GM23338 (cell line): ENCODE measurements around the gene STK39. TPM values are rescaled to one million over a fixed set of nuclear protein-coding genes. Genes with fewer than 3 reads are reported as not detected.

Source experiments
- ATAC-seq: fragments of 200-7000 bp; cut with Tn5 transposase; 3 replicates; pipeline ENCODE4 v1.9.1; 2020
- DNase-seq: peaks from one replicate; pipeline ENCODE4 v3.0.0-alpha.2; 2015; ENCODE audit warnings: low spot score
- H2AFZ ChIP-seq: fragments of 200-600 bp; sonication (generic); 2 replicates; pipeline ENCODE4 v1.8.0; 2016; ENCODE audit warnings: antibody characterized with exemption, mild to moderate bottlenecking, moderate library complexity
- H3F3A ChIP-seq: fragments of 200-600 bp; sonication (generic); replicated peaks from 2 replicates; pipeline ENCODE4 v1.8.0; 2017; ENCODE audit warnings: antibody characterized with exemption, mixed run types, low read depth
- H3K27ac ChIP-seq: fragments of 200-600 bp; sonication (generic); 2 replicates; pipeline ENCODE4 v1.6.1; 2016; ENCODE audit warnings: low read depth
- H3K27me3 ChIP-seq: fragments of 200-600 bp; sonication (generic); 2 replicates; pipeline ENCODE4 v1.8.0; 2016; ENCODE audit warnings: mild to moderate bottlenecking, mixed run types, moderate library complexity; ENCODE audit not compliant: insufficient read depth
- H3K36me3 ChIP-seq: fragments of 200-600 bp; sonication (generic); 2 replicates; pipeline ENCODE4 v1.8.0; 2016; ENCODE audit warnings: mild to moderate bottlenecking; ENCODE audit not compliant: insufficient read depth
- H3K4me1 ChIP-seq: fragments of 200-600 bp; sonication (generic); 2 replicates; pipeline ENCODE4 v1.8.0; 2016; ENCODE audit warnings: mild to moderate bottlenecking, moderate library complexity; ENCODE audit not compliant: insufficient read depth
- H3K4me2 ChIP-seq: fragments of 200-600 bp; sonication (generic); 2 replicates; pipeline ENCODE4 v1.7.1; 2017; ENCODE audit warnings: mixed run types
- H3K4me3 ChIP-seq: fragments of 200-600 bp; sonication (generic); 2 replicates; pipeline ENCODE4 v1.6.1; 2016; ENCODE audit warnings: mixed run types
- H3K79me2 ChIP-seq: fragments of 200-600 bp; sonication (generic); replicated peaks from 2 replicates; pipeline ENCODE4 v1.8.0; 2017; ENCODE audit warnings: mild to moderate bottlenecking; ENCODE audit not compliant: insufficient read depth
- H3K9me2 ChIP-seq: fragments of 200-600 bp; sonication (generic); 2 replicates; pipeline ENCODE4 v1.8.0; 2017; ENCODE audit not compliant: insufficient read depth
- H4K20me1 ChIP-seq: fragments of 200-600 bp; sonication (generic); replicated peaks from 2 replicates; pipeline ENCODE4 v1.8.0; 2017; ENCODE audit warnings: mild to moderate bottlenecking; ENCODE audit not compliant: insufficient read depth
- H3K27ac Mint-ChIP-seq: 2 replicates; pipeline ENCODE4 v1.8.0; 2020; ENCODE audit warnings: inconsistent platforms, mild to moderate bottlenecking, moderate library complexity, mixed read lengths
- H3K27me3 Mint-ChIP-seq: 3 replicates; pipeline ENCODE4 v1.8.0; 2022; ENCODE audit warnings: low read depth, mild to moderate bottlenecking, moderate library complexity, mixed read lengths, inconsistent platforms; ENCODE audit not compliant: insufficient read depth, poor library complexity
- H3K36me3 Mint-ChIP-seq: 3 replicates; pipeline ENCODE4 v1.8.0; 2021; ENCODE audit warnings: low read depth, mild to moderate bottlenecking, inconsistent platforms, moderate library complexity, mixed read lengths
- H3K4me1 Mint-ChIP-seq: 3 replicates; pipeline ENCODE4 v1.8.0; 2020; ENCODE audit warnings: mild to moderate bottlenecking, inconsistent platforms, mixed read lengths
- H3K4me3 Mint-ChIP-seq: 3 replicates; pipeline ENCODE4 v1.8.0; 2021; ENCODE audit warnings: moderate library complexity, mild to moderate bottlenecking, inconsistent platforms, mixed read lengths
- H3K9me3 Mint-ChIP-seq: 3 replicates; pipeline ENCODE4 v1.8.0; 2020; ENCODE audit warnings: moderate library complexity, mild to moderate bottlenecking, inconsistent platforms, mixed read lengths
- EZH2 ChIP-seq: fragments of 200-600 bp; sonication (generic); IDR thresholded peaks from one replicate; pipeline ENCODE4 v1.8.0; 2017; ENCODE audit warnings: antibody characterized with exemption, mild to moderate bottlenecking, low read depth; ENCODE audit not compliant: unreplicated experiment
- EZH2phosphoT487 ChIP-seq: fragments of 200-600 bp; sonication (generic); IDR thresholded peaks from one replicate; pipeline ENCODE4 v1.8.1; 2018; ENCODE audit warnings: antibody characterized with exemption; ENCODE audit not compliant: unreplicated experiment
- JUNB ChIP-seq: IDR thresholded peaks from one replicate; pipeline ENCODE4 v1.6.1; 2016; ENCODE audit warnings: antibody characterized with exemption; ENCODE audit not compliant: unreplicated experiment
- NANOG ChIP-seq: IDR thresholded peaks from 2 replicates; pipeline ENCODE4 v1.6.1; 2016; ENCODE audit warnings: antibody characterized with exemption, borderline replicate concordance
- POLR2AphosphoS5 ChIP-seq: IDR thresholded peaks from 2 replicates; pipeline ENCODE4 v1.6.1; 2016; ENCODE audit warnings: antibody characterized with exemption, low read depth
- ZNF331 ChIP-seq: fragments of 250-450 bp; sonication (Bioruptor Pico); IDR thresholded peaks from 2 replicates; pipeline ENCODE4 v1.5.0; 2020; ENCODE audit warnings: low read depth, mild to moderate bottlenecking, moderate library complexity
- polyA plus RNA-seq: library from polyadenylated mRNA; unstranded; fragments of >200 nt; fragmentation: Nextera tagmentation; extraction: Ambion mirVana; gene quantifications from 2 replicates; pipeline ENCODE4 v1.2.1, GENCODE V29; 2016
- total RNA-seq: library from RNA; depleted of rRNA; stranded (reverse); fragments of >200 nt; shearing (Covaris generic); gene quantifications from 2 replicates; pipeline ENCODE4 v1.2.3, GENCODE V29; 2014
- TF ChIP-seq, protein P1 (sequence below): IDR thresholded peaks from one replicate; pipeline ENCODE4 v1.6.1; 2018; ENCODE audit warnings: antibody characterized with exemption; ENCODE audit not compliant: unreplicated experiment
- TF ChIP-seq, protein P2 (sequence below): fragments of 250-450 bp; sonication (Bioruptor Pico); IDR thresholded peaks from 2 replicates; pipeline ENCODE4 v1.5.0; 2020; ENCODE audit warnings: mild to moderate bottlenecking, moderate library complexity

Gene STK39
- total and polyA plus RNA-seq, 2 experiments from 2014 or later = 9.5 to 16.9 TPM

DNA sequence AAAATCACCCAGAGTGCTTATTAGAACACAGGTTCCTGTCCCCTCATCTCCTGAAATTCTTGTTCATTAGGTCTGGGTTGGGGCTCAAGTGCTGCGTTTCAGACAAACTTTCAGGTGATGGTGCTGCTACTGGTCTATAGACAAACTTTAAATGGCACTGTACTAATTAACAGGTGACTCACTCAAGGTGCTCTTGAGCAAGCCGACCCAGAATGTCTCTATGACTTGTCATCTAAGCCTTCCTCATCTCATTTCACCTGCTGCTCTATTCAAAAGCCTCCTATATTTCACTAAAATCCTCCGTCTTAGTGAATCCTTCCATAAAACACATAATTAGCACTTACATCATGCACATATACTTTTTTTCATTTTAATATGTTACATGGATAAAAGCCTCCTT lies 29.9 kb upstream of the STK39 start:
- H3K27ac Mint-ChIP-seq = no peak overlapping the region
- no peak overlapping the region for H3K4me3 Mint-ChIP-seq
- Histone ChIP-seq H3K27ac (no peak overlapping the region), H3K79me2 (no peaks in the 10 kb centered on the region), H3K4me3 (no peak overlapping the region), H3K27me3 (no peaks in the 10 kb centered on the region), H3K9me2 (no peaks in the 10 kb centered on the region), H3K36me3 (no peaks in the 10 kb centered on the region), H3K4me2 (no peak overlapping the region), H3F3A (no peaks in the 10 kb centered on the region), H2AFZ (no peak overlapping the region), H3K4me1 (no peaks in the 10 kb centered on the region), H4K20me1 (no peaks in the 10 kb centered on the region)
- no peak for ATAC-seq
- DNase-seq = no peak
- no peaks in the 10 kb centered on the region for H3K36me3 Mint-ChIP-seq
- TF ChIP-seq JUNB (no peak), NANOG (no peak), POLR2AphosphoS5 (no peak), EZH2phosphoT487 (no peak), ZNF331 (CRISPR knock-in tag) (no peak)
- TF ChIP-seq, protein P1, sequence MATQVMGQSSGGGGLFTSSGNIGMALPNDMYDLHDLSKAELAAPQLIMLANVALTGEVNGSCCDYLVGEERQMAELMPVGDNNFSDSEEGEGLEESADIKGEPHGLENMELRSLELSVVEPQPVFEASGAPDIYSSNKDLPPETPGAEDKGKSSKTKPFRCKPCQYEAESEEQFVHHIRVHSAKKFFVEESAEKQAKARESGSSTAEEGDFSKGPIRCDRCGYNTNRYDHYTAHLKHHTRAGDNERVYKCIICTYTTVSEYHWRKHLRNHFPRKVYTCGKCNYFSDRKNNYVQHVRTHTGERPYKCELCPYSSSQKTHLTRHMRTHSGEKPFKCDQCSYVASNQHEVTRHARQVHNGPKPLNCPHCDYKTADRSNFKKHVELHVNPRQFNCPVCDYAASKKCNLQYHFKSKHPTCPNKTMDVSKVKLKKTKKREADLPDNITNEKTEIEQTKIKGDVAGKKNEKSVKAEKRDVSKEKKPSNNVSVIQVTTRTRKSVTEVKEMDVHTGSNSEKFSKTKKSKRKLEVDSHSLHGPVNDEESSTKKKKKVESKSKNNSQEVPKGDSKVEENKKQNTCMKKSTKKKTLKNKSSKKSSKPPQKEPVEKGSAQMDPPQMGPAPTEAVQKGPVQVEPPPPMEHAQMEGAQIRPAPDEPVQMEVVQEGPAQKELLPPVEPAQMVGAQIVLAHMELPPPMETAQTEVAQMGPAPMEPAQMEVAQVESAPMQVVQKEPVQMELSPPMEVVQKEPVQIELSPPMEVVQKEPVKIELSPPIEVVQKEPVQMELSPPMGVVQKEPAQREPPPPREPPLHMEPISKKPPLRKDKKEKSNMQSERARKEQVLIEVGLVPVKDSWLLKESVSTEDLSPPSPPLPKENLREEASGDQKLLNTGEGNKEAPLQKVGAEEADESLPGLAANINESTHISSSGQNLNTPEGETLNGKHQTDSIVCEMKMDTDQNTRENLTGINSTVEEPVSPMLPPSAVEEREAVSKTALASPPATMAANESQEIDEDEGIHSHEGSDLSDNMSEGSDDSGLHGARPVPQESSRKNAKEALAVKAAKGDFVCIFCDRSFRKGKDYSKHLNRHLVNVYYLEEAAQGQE = no peak
- H3K4me1 Mint-ChIP-seq = no peaks in the 10 kb centered on the region
- H3K27me3 Mint-ChIP-seq = peaks cover 5% of the 10 kb centered on the region
- no peaks in the 10 kb centered on the region for H3K9me3 Mint-ChIP-seq

DNA sequence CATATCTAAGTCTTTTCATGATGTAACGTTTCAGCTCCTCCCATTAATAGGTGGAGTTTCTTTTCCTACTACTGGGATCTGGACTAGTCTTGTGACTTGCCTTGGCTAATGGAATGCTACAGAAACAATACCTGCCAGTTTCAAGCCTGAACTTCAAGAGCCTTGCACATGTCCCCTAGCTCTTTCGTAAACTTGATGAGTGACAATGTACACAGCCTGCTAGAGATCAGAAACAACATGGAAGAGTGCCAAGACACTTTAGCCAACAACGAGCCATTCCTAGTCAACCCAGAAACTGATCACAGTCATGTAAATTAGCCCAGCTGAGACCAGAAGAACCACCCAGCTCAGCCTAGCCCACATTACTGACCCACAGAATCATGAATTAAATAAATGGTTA lies 24.8 kb upstream of the STK39 start:
- Histone ChIP-seq H3K27ac (no peak overlapping the region), H3K79me2 (no peaks in the 10 kb centered on the region), H3K4me3 (no peak overlapping the region), H4K20me1 (no peaks in the 10 kb centered on the region), H3K4me1 (no peaks in the 10 kb centered on the region), H2AFZ (no peak overlapping the region), H3K4me2 (no peak overlapping the region), H3F3A (no peaks in the 10 kb centered on the region), H3K27me3 (no peaks in the 10 kb centered on the region), H3K9me2 (no peaks in the 10 kb centered on the region), H3K36me3 (no peaks in the 10 kb centered on the region)
- no peak for TF ChIP-seq EZH2
- TF ChIP-seq, protein P1 = no peak
- TF ChIP-seq ZNF331 (CRISPR knock-in tag) = peak; percentile 86
- no peak for TF ChIP-seq NANOG
- TF ChIP-seq, protein P2, sequence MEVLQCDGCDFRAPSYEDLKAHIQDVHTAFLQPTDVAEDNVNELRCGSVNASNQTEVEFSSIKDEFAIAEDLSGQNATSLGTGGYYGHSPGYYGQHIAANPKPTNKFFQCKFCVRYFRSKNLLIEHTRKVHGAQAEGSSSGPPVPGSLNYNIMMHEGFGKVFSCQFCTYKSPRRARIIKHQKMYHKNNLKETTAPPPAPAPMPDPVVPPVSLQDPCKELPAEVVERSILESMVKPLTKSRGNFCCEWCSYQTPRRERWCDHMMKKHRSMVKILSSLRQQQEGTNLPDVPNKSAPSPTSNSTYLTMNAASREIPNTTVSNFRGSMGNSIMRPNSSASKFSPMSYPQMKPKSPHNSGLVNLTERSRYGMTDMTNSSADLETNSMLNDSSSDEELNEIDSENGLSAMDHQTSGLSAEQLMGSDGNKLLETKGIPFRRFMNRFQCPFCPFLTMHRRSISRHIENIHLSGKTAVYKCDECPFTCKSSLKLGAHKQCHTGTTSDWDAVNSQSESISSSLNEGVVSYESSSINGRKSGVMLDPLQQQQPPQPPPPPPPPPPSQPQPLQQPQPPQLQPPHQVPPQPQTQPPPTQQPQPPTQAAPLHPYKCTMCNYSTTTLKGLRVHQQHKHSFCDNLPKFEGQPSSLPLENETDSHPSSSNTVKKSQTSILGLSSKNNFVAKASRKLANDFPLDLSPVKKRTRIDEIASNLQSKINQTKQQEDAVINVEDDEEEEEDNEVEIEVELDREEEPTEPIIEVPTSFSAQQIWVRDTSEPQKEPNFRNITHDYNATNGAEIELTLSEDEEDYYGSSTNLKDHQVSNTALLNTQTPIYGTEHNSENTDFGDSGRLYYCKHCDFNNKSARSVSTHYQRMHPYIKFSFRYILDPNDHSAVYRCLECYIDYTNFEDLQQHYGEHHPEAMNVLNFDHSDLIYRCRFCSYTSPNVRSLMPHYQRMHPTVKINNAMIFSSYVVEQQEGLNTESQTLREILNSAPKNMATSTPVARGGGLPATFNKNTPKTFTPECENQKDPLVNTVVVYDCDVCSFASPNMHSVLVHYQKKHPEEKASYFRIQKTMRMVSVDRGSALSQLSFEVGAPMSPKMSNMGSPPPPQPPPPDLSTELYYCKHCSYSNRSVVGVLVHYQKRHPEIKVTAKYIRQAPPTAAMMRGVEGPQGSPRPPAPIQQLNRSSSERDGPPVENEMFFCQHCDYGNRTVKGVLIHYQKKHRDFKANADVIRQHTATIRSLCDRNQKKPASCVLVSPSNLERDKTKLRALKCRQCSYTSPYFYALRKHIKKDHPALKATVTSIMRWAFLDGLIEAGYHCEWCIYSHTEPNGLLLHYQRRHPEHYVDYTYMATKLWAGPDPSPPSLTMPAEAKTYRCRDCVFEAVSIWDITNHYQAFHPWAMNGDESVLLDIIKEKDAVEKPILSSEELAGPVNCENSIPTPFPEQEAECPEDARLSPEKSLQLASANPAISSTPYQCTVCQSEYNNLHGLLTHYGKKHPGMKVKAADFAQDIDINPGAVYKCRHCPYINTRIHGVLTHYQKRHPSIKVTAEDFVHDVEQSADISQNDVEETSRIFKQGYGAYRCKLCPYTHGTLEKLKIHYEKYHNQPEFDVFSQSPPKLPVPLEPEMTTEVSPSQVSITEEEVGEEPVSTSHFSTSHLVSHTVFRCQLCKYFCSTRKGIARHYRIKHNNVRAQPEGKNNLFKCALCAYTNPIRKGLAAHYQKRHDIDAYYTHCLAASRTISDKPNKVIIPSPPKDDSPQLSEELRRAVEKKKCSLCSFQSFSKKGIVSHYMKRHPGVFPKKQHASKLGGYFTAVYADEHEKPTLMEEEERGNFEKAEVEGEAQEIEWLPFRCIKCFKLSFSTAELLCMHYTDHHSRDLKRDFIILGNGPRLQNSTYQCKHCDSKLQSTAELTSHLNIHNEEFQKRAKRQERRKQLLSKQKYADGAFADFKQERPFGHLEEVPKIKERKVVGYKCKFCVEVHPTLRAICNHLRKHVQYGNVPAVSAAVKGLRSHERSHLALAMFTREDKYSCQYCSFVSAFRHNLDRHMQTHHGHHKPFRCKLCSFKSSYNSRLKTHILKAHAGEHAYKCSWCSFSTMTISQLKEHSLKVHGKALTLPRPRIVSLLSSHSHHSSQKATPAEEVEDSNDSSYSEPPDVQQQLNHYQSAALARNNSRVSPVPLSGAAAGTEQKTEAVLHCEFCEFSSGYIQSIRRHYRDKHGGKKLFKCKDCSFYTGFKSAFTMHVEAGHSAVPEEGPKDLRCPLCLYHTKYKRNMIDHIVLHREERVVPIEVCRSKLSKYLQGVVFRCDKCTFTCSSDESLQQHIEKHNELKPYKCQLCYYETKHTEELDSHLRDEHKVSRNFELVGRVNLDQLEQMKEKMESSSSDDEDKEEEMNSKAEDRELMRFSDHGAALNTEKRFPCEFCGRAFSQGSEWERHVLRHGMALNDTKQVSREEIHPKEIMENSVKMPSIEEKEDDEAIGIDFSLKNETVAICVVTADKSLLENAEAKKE (CRISPR knock-in tag) = no peak
- DNase-seq = no peak
- no peaks in the 10 kb centered on the region for H3K36me3 Mint-ChIP-seq
- H3K4me1 Mint-ChIP-seq = no peaks in the 10 kb centered on the region
- peaks cover 2% of the 10 kb centered on the region; the same call in 1 of the 3 replicates for H3K9me3 Mint-ChIP-seq
- H3K27me3 Mint-ChIP-seq = peaks cover 5% of the 10 kb centered on the region
- H3K27ac Mint-ChIP-seq = no peak overlapping the region
- no peak overlapping the region for H3K4me3 Mint-ChIP-seq
- no peak for ATAC-seq
